Smooth muscle cell (in vitro differentiated cells): ENCODE data around the gene RPS4Y1. TPM values are rescaled to one million over a fixed set of nuclear protein-coding genes. Genes with fewer than 3 reads are reported as not detected.

Experiments used
- DNase-seq: peaks from one replicate; lab custom pipeline; 2025; ENCODE audit not compliant: unreplicated experiment; lab: John Stamatoyannopoulos, UW
- H2AFZ ChIP-seq: fragments of 200-600 bp; sonication (generic); 2 replicates; pipeline ENCODE4 v1.6.0; 2016; ENCODE audit warnings: antibody characterized with exemption, low read depth, mild to moderate bottlenecking
- H3F3A ChIP-seq: fragments of 200-600 bp; sonication (generic); 2 replicates; pipeline ENCODE4 v1.6.0; 2017; ENCODE audit warnings: antibody characterized with exemption, low read depth
- H3K27ac ChIP-seq: fragments of 200-600 bp; sonication (generic); 2 replicates; pipeline ENCODE4 v1.5.1; 2016; ENCODE audit warnings: low read depth, mild to moderate bottlenecking
- H3K27me3 ChIP-seq: fragments of 200-600 bp; sonication (generic); 2 replicates; pipeline ENCODE4 v1.6.1; 2016; ENCODE audit warnings: low read depth, mild to moderate bottlenecking
- H3K36me3 ChIP-seq: fragments of 200-600 bp; sonication (generic); 2 replicates; pipeline ENCODE4 v1.5.1; 2016; ENCODE audit warnings: low read depth
- H3K4me1 ChIP-seq: fragments of 200-600 bp; sonication (generic); 2 replicates; pipeline ENCODE4 v1.5.1; 2016; ENCODE audit warnings: low read depth
- H3K4me2 ChIP-seq: fragments of 200-600 bp; sonication (generic); 2 replicates; pipeline ENCODE4 v1.6.0; 2016; ENCODE audit warnings: mild to moderate bottlenecking
- H3K4me3 ChIP-seq: fragments of 200-600 bp; sonication (generic); 2 replicates; pipeline ENCODE4 v1.5.1; 2016; ENCODE audit warnings: mild to moderate bottlenecking
- H3K79me2 ChIP-seq: fragments of 200-600 bp; sonication (generic); 2 replicates; pipeline ENCODE4 v1.6.0; 2016; ENCODE audit warnings: low read depth, mild to moderate bottlenecking
- H3K9ac ChIP-seq: fragments of 200-600 bp; sonication (generic); 2 replicates; pipeline ENCODE4 v1.6.0; 2016; ENCODE audit warnings: low read depth
- H3K9me3 ChIP-seq: fragments of 200-600 bp; sonication (generic); replicated peaks from 2 replicates; pipeline ENCODE4 v1.5.1; 2016; ENCODE audit warnings: low read depth
- H4K20me1 ChIP-seq: fragments of 200-600 bp; sonication (generic); 2 replicates; pipeline ENCODE4 v1.6.0; 2016; ENCODE audit warnings: low read depth
- WGBS: methylation state at CpG from one replicate; pipeline ENCODE4 v1.1.7; 2016; ENCODE audit warnings: low lambda C conversion rate; 5-methylcytosine and 5-hydroxymethylcytosine counted together
- polyA plus RNA-seq: library from polyadenylated mRNA; unstranded; fragments of >200 nt; fragmentation: Nextera tagmentation; extraction: Ambion mirVana; gene quantifications from 2 replicates; pipeline ENCODE4 v1.2.1, GENCODE V29; 2016
- total RNA-seq: library from RNA; depleted of rRNA; stranded (reverse); fragments of >200 nt; gene quantifications from 2 replicates; pipeline ENCODE4 v1.2.3, GENCODE V29; 2014
- TF ChIP-seq, protein P1 (sequence below): fragments of 200-600 bp; sonication (generic); IDR thresholded peaks from 2 replicates; pipeline ENCODE4 v1.5.1; 2017; ENCODE audit warnings: borderline replicate concordance, mild to moderate bottlenecking, antibody characterized with exemption; ENCODE audit not compliant: insufficient read depth, poor library complexity, severe bottlenecking

RPS4Y1 gene
- total and polyA plus RNA-seq, 2 experiments from 2014 or later, result not detected

DNA sequence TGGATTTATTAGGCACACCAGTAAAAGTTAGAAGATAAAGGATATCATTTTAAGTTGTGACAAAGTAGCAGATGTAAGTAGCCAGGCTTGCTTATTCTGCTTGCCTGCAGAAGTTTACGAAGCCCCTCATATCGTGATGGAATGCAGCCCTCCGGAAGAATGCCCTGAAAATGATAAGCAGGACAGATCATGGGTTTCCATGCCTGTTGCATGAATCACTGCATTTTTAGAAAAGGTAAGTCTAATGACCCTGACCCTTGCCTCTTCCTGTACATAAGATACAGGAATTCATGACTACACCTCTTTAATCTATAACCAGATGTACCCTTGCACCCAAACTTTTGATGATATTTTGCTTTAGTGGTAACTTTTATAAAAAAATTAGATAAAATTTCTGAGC is 16.9 kb upstream of the RPS4Y1 start:
- no peak for DNase-seq
- no peaks in the 10 kb centered on the region for H3K27me3 ChIP-seq
- H3K4me1 ChIP-seq, result no peaks in the 10 kb centered on the region
- no peaks in the 10 kb centered on the region for H3K9me3 ChIP-seq
- H2AFZ ChIP-seq, result no peak overlapping the region
- TF ChIP-seq, protein P1, sequence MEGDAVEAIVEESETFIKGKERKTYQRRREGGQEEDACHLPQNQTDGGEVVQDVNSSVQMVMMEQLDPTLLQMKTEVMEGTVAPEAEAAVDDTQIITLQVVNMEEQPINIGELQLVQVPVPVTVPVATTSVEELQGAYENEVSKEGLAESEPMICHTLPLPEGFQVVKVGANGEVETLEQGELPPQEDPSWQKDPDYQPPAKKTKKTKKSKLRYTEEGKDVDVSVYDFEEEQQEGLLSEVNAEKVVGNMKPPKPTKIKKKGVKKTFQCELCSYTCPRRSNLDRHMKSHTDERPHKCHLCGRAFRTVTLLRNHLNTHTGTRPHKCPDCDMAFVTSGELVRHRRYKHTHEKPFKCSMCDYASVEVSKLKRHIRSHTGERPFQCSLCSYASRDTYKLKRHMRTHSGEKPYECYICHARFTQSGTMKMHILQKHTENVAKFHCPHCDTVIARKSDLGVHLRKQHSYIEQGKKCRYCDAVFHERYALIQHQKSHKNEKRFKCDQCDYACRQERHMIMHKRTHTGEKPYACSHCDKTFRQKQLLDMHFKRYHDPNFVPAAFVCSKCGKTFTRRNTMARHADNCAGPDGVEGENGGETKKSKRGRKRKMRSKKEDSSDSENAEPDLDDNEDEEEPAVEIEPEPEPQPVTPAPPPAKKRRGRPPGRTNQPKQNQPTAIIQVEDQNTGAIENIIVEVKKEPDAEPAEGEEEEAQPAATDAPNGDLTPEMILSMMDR, result no peak
- no peak overlapping the region for H3K4me3 ChIP-seq
- WGBS, result no CpG with 5 or more reads among the region's 3 CpGs
- H3K9ac ChIP-seq, result no peak overlapping the region
- no peaks in the 10 kb centered on the region for H3K79me2 ChIP-seq
- no peak overlapping the region for H3K4me2 ChIP-seq
- no peaks in the 10 kb centered on the region for H3F3A ChIP-seq
- no peaks in the 10 kb centered on the region for H3K36me3 ChIP-seq
- H3K27ac ChIP-seq, result no peak overlapping the region
- H4K20me1 ChIP-seq, result no peaks in the 10 kb centered on the region

DNA sequence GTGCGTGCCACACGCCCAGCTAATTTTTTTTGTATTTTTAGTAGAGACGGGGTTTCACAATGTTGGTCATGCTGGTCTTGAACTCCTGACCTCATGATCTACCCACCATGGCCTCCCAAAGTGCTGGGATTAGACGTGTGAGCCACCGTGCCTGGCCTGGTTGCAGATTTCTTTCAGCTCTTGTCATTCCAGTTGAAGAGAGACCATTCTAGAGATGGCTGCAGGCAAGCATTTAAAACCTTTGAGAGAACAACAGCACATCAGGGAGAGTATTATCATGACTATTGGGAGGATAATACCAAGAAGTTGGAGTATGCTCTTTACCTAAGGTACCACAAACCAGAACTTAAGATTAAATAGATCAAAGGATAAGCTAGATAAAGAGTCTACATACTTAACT is 12.9 kb upstream of the RPS4Y1 start:
- no peak overlapping the region for H3K4me2 ChIP-seq
- WGBS, result no CpG with 5 or more reads among the region's 5 CpGs
- H3F3A ChIP-seq, result no peaks in the 10 kb centered on the region
- no peaks in the 10 kb centered on the region for H3K4me1 ChIP-seq
- no peak for DNase-seq
- H2AFZ ChIP-seq, result no peak overlapping the region
- no peak overlapping the region for H3K4me3 ChIP-seq
- H3K9me3 ChIP-seq, result no peaks in the 10 kb centered on the region
- H3K36me3 ChIP-seq, result no peaks in the 10 kb centered on the region
- TF ChIP-seq, protein P1, result no peak
- no peaks in the 10 kb centered on the region for H4K20me1 ChIP-seq
- H3K27ac ChIP-seq, result no peak overlapping the region
- H3K79me2 ChIP-seq, result no peaks in the 10 kb centered on the region
- H3K27me3 ChIP-seq, result no peaks in the 10 kb centered on the region
- no peak overlapping the region for H3K9ac ChIP-seq

DNA sequence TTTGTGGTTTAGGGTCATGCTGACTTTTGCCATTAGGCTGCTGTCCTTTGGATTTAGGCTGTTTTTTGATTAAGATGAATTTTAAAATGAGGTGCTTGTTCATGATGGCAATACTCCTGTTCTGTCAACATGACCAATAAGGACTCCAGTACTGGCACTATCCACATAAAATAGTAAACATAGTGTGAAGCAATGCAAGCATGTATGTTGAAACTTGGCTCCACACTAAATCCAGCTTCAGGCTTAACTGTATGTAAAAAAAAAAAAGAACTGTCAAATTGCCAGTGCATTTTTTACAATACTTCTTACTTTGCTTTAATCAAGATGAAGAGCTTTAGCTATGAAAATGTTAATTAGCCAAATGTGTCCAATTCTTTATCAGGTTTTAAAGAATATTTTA is 6.2 kb upstream of the RPS4Y1 start:
- Histone ChIP-seq H4K20me1 (no peaks in the 10 kb centered on the region), H3K27me3 (no peaks in the 10 kb centered on the region), H3K36me3 (no peaks in the 10 kb centered on the region), H3K4me2 (no peak overlapping the region), H2AFZ (no peak overlapping the region), H3K27ac (no peak overlapping the region), H3K4me3 (no peak overlapping the region), H3K4me1 (no peaks in the 10 kb centered on the region), H3K9me3 (no peaks in the 10 kb centered on the region), H3K79me2 (no peaks in the 10 kb centered on the region), H3F3A (no peaks in the 10 kb centered on the region), H3K9ac (no peak overlapping the region)
- TF ChIP-seq, protein P1, result no peak
- no peak for DNase-seq

DNA sequence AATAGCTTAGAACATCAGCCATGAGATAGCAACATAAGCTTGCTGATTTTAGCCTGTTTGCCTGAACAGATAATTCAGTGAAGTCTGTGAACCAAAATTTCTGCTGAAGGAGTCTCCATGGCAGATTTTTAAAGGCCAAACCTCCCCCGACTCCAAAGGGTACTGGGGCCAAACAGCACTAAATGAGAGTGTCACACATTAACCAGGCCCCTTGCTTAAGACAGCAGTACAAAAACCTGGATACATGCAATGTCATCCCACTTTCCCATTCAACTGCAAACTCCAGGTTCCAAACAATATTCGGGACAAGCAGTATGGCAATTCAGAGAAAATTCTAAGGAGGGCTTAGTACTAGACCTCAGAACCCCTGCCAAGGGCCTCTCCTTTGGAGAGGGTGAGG is 4.3 kb upstream of the RPS4Y1 start:
- H3F3A ChIP-seq, result no peaks in the 10 kb centered on the region
- no peak overlapping the region for H3K27ac ChIP-seq
- H3K79me2 ChIP-seq, result no peaks in the 10 kb centered on the region
- H3K27me3 ChIP-seq, result no peaks in the 10 kb centered on the region
- no peaks in the 10 kb centered on the region for H3K36me3 ChIP-seq
- no peak for DNase-seq
- no peaks in the 10 kb centered on the region for H4K20me1 ChIP-seq
- no peak overlapping the region for H3K4me2 ChIP-seq
- no peak overlapping the region for H3K9ac ChIP-seq
- WGBS, result no CpG with 5 or more reads among the region's 2 CpGs
- H3K4me1 ChIP-seq, result no peaks in the 10 kb centered on the region
- no peaks in the 10 kb centered on the region for H3K9me3 ChIP-seq
- no peak overlapping the region for H2AFZ ChIP-seq
- TF ChIP-seq, protein P1, result no peak
- no peak overlapping the region for H3K4me3 ChIP-seq
